ENCODE data around the gene TMEM269. TPM values are rescaled to one million over a fixed set of nuclear protein-coding genes. Genes with fewer than 3 reads are reported as not detected.

TMEM269 gene
- total and polyA plus RNA-seq, 9 of the 15 experiments (the other 6 are each of a cell fraction or from before 2014, with no cell fraction given): 0.09 to 0.49 (median 0.21) TPM

GRCh38 chr1:42766741-42767509 lies 17.9 kb upstream of the TMEM269 start, which contains the start of the genes C1orf50 and P3H1 (continued):
- TF ChIP-seq REST (IDR thresholded peaks at IDR 0.05; ENCODE audit: borderline replicate concordance) (no peak), REST (CRISPR knock-in tag; IDR thresholded peaks at IDR 0.05; ENCODE audit: low read depth) (peak; percentile 65), FUS (optimal IDR thresholded peaks at IDR 0.05; ENCODE audit: low read depth, low read length) (peak; percentile 44), ZBTB26 (CRISPR knock-in tag; IDR thresholded peaks at IDR 0.05) (no peak), ZNF263 (CRISPR knock-in tag; IDR thresholded peaks at IDR 0.05; ENCODE audit: borderline replicate concordance) (no peak), ZBTB9 (CRISPR knock-in tag; IDR thresholded peaks at IDR 0.05) (peak; percentile 80; the same call in 1 of the 2 replicates), ZNF282 (CRISPR knock-in tag; IDR thresholded peaks at IDR 0.05) (0 out of 2 replicates have a peak, but pooled peaks have one; percentile 58), ZNF239 (CRISPR knock-in tag; IDR thresholded peaks at IDR 0.05) (no peak), HDAC2 (IDR thresholded peaks at IDR 0.05) (no peak), ZBTB34 (CRISPR knock-in tag; IDR thresholded peaks at IDR 0.05) (no peak), ZBTB7A (IDR thresholded peaks at IDR 0.05; ENCODE audit: borderline replicate concordance, control insufficient read depth, low read depth, low read length) (peak; percentile 48; the same call in 1 of the 2 replicates), EP400 (IDR thresholded peaks at IDR 0.05) (peak; percentile 80; the same call in 1 of the 2 replicates), XRCC4 (IDR thresholded peaks at IDR 0.05; ENCODE audit: extremely low read depth, insufficient read depth, insufficient read length) (no peak), TCF7L2 (IDR thresholded peaks at IDR 0.05; ENCODE audit: low read depth, low read length) (no peak), SAFB (IDR thresholded peaks at IDR 0.05; ENCODE audit: borderline replicate concordance, low read depth, low read length) (no peak), U2AF2 (optimal IDR thresholded peaks at IDR 0.05; ENCODE audit: low read depth, low read length) (no peak)
